ENCODE measurements around the gene PACSIN2. TPM values are rescaled to one million over a fixed set of nuclear protein-coding genes. Genes with fewer than 3 reads are reported as not detected.
"Not testable (repeated sequence)": the region's sequence is repeated elsewhere in the genome, so short reads cannot be mapped to it uniquely, and the experiment has no call there.

Gene PACSIN2
- total RNA-seq, 2 experiments from 2014 or later: 32.0 to 39.9 TPM

GRCh38 chr22:42963231-42963595, 51.7 kb downstream of the PACSIN2 start:
- CTCF ChIA-PET: no interaction called here
- Mint-ChIP-seq H3K27me3 (no peaks in the 10 kb centered on the region), H3K4me3 (no peak overlapping the region), H3K9me3 (ENCODE audit: low read depth) (no peaks in the 10 kb centered on the region), H3K27ac (no peak overlapping the region), H3K36me3 (peaks cover 14% of the 10 kb centered on the region), H3K4me1 (peaks cover 56% of the 10 kb centered on the region)
- no peak for DNase-seq
- ATAC-seq: no peak

GRCh38 chr22:42962295-42963230, 52.4 kb downstream of the PACSIN2 start:
- DNase-seq (no peak), ATAC-seq (no peak)
- H3K36me3 Mint-ChIP-seq: peaks cover 14% of the 10 kb centered on the region
- CTCF ChIA-PET: no interaction called here
- no peak overlapping the region for H3K27ac Mint-ChIP-seq
- H3K4me1 Mint-ChIP-seq: peaks cover 61% of the 10 kb centered on the region
- no peak overlapping the region for H3K4me3 Mint-ChIP-seq
- H3K27me3 Mint-ChIP-seq: no peaks in the 10 kb centered on the region
- no peaks in the 10 kb centered on the region for H3K9me3 Mint-ChIP-seq (ENCODE audit: low read depth)

DNA sequence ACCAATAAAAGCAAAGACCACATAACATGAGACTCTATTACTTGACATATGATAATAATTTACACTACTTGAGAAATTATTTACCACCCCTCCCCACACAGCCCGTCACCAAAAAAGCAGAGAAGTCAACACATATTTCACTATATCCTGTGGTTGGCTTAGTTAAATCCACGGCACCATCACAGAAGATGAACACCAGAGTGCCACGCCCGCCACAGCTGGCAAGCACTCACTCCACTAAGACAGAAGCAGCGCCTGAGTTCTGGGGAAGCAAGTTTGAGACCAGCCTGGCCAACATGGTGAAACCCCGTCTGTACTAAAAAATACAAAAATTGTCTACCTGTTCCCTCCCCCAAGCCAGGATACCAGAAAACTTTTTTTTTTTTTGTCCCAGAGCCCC, 53.1 kb downstream of the PACSIN2 start:
- DNase-seq (no peak), ATAC-seq (no peak)
- Mint-ChIP-seq H3K27me3 (no peaks in the 10 kb centered on the region), H3K9me3 (ENCODE audit: low read depth) (no peaks in the 10 kb centered on the region), H3K36me3 (peaks cover 10% of the 10 kb centered on the region), H3K4me3 (no peak overlapping the region), H3K27ac (no peak overlapping the region), H3K4me1 (peaks cover 61% of the 10 kb centered on the region)
- CTCF ChIA-PET: no interaction called here

DNA sequence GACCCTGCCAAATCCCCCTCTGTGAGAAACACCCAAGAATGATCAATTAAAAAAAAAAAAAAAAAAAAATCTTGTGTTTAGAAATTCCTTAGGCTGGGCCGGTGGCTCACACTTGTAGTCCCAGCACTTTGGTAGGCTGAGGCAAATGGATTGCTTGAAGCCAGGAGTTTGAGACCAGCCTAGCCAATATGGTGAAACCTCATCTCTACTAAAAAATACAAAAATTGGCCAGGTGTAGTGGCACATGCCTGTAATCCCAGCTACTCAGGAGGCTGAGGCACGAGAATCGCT, 53.6 kb downstream of the PACSIN2 start:
- H3K4me1 Mint-ChIP-seq: peaks cover 60% of the 10 kb centered on the region
- H3K4me3 Mint-ChIP-seq; DNase-seq; CTCF ChIA-PET; H3K9me3 Mint-ChIP-seq (ENCODE audit: low read depth); H3K36me3 Mint-ChIP-seq; H3K27ac Mint-ChIP-seq; H3K27me3 Mint-ChIP-seq; ATAC-seq: not testable (repeated sequence)

- Mint-ChIP-seq H3K36me3 (peaks cover 5% of the 10 kb centered on the region), H3K4me3 (no peak overlapping the region), H3K27me3 (no peaks in the 10 kb centered on the region), H3K27ac (no peak overlapping the region), H3K9me3 (ENCODE audit: low read depth) (no peaks in the 10 kb centered on the region), H3K4me1 (peaks cover 54% of the 10 kb centered on the region)
- no peak for DNase-seq
- no peak for ATAC-seq
- CTCF ChIA-PET: no interaction called here
Observed at GRCh38 chr22:42960531-42961399, 54.2 kb downstream of the PACSIN2 start.

DNA sequence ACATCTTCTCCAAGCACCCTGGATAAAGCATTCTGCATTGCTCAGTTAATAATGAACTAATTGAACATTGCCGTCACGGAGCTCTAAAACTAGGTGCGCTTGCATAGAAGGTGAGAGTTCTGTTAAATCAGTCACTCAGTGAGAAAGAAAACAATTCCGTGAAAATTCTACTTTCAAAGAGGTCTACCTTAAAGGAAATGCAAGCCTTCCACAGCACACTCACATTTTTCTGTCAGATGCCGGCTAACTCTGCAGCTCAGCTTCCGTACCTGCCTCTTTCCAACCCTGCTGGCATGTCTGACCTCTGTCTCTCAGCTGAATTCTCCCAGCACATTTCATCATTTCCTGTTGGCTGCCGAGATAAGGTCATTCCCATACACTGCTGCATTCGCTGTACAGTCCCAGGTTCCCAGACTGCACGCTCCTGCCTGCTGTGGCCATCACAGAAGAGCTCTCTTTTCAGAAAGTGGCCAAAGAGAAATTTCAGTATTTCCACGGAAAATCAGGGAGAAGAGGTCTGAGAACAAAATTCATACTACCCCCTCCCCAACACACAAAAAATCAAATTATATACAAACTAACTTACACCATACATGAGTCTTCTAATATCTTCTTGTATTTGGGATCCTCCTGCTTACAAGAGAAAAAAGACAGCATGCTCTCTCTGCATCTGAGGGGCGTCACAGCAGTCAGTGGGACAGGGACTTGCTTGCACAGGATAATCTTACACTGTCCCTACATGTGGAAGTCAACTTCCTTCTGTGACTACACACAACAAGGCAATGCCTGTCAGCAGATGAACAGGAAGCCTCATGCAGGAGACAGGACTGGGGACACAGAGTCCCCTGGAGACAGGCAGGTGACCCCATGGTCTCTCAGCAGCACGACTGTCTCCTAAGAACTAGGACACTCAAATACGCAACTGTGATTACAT, 55.1 kb downstream of the PACSIN2 start:
- Mint-ChIP-seq H3K9me3 (ENCODE audit: low read depth) (no peaks in the 10 kb centered on the region), H3K27me3 (no peaks in the 10 kb centered on the region), H3K27ac (no peak overlapping the region), H3K36me3 (peaks cover 9% of the 10 kb centered on the region), H3K4me1 (peaks cover 46% of the 10 kb centered on the region), H3K4me3 (no peak overlapping the region)
- ATAC-seq (no peak), DNase-seq (no peak)
- CTCF ChIA-PET: no interaction called here

DNA sequence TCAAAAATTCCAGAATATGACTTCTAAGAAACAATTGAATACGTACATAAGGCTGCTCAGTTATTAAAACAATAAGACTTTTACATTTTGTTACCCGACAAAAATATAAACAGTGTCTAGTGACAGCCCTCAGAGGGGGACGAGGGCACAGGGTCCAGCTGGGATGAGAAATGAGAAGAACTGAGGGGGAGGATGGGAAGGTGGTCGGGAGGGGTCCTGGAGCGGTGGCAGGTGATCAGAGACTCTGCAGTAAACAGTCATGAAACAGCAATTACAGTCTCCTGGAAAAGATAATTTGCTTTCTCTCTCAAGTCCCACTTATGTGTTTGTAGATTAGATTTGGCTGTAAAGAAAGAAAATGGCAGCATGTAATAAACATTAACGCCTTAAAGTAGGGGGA, 56.0 kb downstream of the PACSIN2 start:
- no peak for ATAC-seq
- Mint-ChIP-seq H3K36me3 (peaks cover 10% of the 10 kb centered on the region), H3K27ac (no peak overlapping the region), H3K4me3 (no peak overlapping the region), H3K9me3 (ENCODE audit: low read depth) (no peaks in the 10 kb centered on the region), H3K27me3 (no peaks in the 10 kb centered on the region), H3K4me1 (peaks cover 39% of the 10 kb centered on the region)
- CTCF ChIA-PET: no interaction called here
- no peak for DNase-seq

- Mint-ChIP-seq H3K9me3 (ENCODE audit: low read depth) (no peaks in the 10 kb centered on the region), H3K4me1 (peaks cover 35% of the 10 kb centered on the region), H3K4me3 (no peak overlapping the region), H3K27ac (no peak overlapping the region), H3K27me3 (no peaks in the 10 kb centered on the region), H3K36me3 (peaks cover 8% of the 10 kb centered on the region)
- ATAC-seq (no peak), DNase-seq (no peak)
- CTCF ChIA-PET: interaction anchor here (0.8 kb wide), 1 partner anchor 102 kb away, joined by 3 read pairs; no protein-coding TSS in a partner anchor
Observed at GRCh38 chr22:42957958-42958357, 57.0 kb downstream of the PACSIN2 start.

DNA sequence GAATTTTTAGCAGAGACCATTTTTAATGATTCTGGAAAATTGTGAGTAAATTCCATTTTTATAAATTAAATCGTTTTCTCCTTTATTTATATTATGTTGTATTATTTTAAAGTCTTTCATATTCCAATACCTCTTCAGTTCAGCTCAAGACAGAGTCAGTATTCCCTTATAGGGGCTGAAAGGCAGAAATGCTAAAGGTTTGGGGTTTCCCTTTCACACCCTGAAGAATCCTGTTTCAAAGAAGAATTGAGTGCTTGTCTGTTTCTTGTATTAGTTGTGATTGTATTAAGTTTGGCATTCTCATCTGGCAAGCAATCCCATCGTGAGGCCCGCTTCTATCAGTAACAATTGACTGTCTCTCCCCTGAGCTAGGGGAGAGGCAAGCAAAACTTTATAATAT, 57.4 kb downstream of the PACSIN2 start:
- Mint-ChIP-seq H3K36me3 (peaks cover 8% of the 10 kb centered on the region), H3K27ac (no peak overlapping the region), H3K27me3 (no peaks in the 10 kb centered on the region), H3K9me3 (ENCODE audit: low read depth) (no peaks in the 10 kb centered on the region), H3K4me3 (no peak overlapping the region), H3K4me1 (peaks cover 32% of the 10 kb centered on the region)
- DNase-seq: no peak
- ATAC-seq: no peak
- CTCF ChIA-PET: interaction anchor here (0.8 kb wide), 1 partner anchor 103 kb away, joined by 3 read pairs; no protein-coding TSS in a partner anchor

GRCh38 chr22:42955848-42956247, 59.1 kb downstream of the PACSIN2 start:
- ATAC-seq (no peak), DNase-seq (no peak)
- CTCF ChIA-PET: no interaction called here
- H3K4me1 Mint-ChIP-seq: peaks cover 26% of the 10 kb centered on the region
- H3K27me3 Mint-ChIP-seq: no peaks in the 10 kb centered on the region
- peaks cover 8% of the 10 kb centered on the region for H3K36me3 Mint-ChIP-seq
- H3K9me3 Mint-ChIP-seq (ENCODE audit: low read depth): no peaks in the 10 kb centered on the region
- H3K27ac Mint-ChIP-seq: no peak overlapping the region
- no peak overlapping the region for H3K4me3 Mint-ChIP-seq

DNA sequence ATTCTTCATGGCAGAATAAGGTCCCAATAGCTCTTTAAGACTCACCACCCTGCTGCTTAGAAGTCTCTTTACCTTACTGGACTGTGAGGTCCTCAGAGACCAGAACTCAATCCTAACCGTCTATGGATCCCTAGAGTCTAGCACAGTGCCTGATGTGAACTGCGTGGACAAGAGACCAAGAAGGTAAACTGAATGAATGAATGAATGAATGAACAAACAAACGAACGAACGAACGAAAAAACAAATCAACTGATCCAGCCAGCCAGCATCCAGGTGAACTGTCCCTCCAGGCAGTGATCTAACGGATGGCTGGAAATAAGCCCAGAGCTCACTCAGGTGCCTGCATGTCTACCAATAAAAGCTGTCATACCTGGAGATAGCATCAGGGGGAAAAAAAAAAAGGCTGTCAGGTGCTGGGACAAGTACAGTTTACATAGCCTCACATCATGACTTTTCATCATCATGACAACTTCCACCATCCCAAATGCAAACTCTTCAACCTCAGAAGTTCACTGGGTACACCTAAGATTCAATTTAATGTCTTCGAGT, 59.8 kb downstream of the PACSIN2 start:
- peaks cover 22% of the 10 kb centered on the region for H3K4me1 Mint-ChIP-seq
- peaks cover 8% of the 10 kb centered on the region for H3K36me3 Mint-ChIP-seq
- no peaks in the 10 kb centered on the region for H3K27me3 Mint-ChIP-seq
- ATAC-seq: no peak
- no peak overlapping the region for H3K27ac Mint-ChIP-seq
- CTCF ChIA-PET: interaction anchor here (0.7 kb wide), 1 partner anchor 54 kb away, joined by 4 read pairs; no protein-coding TSS in a partner anchor
- DNase-seq: no peak
- no peak overlapping the region for H3K4me3 Mint-ChIP-seq
- H3K9me3 Mint-ChIP-seq (ENCODE audit: low read depth): no peaks in the 10 kb centered on the region

DNA sequence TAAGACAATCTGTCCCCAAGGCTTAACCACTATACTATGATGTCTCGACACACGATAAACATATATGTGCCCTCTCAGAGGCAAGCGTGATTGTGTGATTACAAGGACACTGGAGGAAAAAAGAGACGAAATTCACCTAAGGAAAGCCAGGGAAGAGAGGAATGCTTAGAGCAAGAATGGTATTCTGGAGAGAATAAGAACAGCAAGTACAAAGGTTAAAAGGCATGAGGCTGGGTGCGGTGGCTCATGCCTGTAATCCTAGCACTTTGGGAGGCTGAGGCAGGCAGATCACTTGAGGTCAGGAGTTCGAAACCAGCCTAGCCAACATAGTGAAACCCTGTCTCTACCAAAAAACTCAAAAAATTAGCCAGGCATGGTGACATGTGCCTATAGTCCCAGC, 61.2 kb downstream of the PACSIN2 start:
- CTCF ChIA-PET: interaction anchor here (0.6 to 1.3 kb wide), 2 partner anchors 29 to 193 kb away, joined by 3 to 4 read pairs; no protein-coding TSS in a partner anchor
- not testable (repeated sequence) for H3K4me3 Mint-ChIP-seq

More for the DNA sequence above, 61.2 kb downstream of the PACSIN2 start:
- not testable (repeated sequence) for H3K27ac Mint-ChIP-seq; DNase-seq; H3K27me3 Mint-ChIP-seq; H3K9me3 Mint-ChIP-seq (ENCODE audit: low read depth); H3K4me1 Mint-ChIP-seq; H3K36me3 Mint-ChIP-seq; ATAC-seq

Data from activated CD8-positive, alpha-beta memory T cell treated with anti-CD3 and anti-CD28 coated beads, Interleukin-2, amount 10 ng/mL, durations not matched to agents 7 days and 5 days (primary cell).